ENCODE results near the gene DNAJC12.
"Not testable (repeated sequence)": the region's sequence is repeated elsewhere in the genome, so short reads cannot be mapped to it uniquely, and the experiment has no call there.

DNAJC12 gene

DNA sequence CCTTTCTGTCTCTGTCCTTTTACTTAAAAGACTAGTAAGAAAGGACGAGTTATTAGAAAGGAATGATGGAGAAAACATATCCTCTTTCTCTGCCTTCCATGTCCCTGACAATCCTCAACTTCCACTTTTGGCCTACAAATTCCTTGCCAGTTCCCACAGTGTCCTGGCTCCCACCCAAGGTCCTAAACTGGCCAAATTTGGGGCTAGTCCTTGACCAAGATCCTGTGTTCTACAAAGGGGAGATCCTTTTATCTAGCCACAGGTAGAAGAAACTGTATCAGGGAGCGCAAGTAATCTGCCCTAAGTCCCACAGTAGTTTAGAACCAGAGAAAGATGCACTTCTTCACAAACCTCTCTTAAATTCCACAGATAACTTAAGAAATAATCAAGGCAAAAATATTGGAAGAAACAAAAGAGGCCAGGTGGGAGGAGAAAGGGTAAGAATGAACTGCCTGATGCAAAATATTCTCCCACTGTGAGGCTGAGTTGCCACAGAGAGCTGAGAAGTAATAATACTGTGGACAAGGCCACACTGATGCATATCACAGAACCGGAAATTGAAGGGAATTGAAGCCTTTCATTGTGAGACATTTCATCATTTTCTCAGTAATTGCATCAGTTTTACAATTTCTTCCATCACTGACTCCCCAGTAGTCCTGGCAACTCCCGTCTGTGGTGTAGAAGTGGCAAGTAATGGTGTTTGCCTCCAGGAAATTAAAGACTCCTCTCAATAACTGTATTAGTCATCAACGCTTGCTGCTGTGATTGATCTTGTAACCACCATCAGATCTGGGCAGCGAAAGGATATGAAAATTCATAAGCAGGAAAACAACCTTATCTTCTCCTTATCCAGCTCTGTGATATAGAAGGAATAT is 47.2 kb downstream of the DNAJC12 start:
- DNase-seq: peak; percentile 31

DNA sequence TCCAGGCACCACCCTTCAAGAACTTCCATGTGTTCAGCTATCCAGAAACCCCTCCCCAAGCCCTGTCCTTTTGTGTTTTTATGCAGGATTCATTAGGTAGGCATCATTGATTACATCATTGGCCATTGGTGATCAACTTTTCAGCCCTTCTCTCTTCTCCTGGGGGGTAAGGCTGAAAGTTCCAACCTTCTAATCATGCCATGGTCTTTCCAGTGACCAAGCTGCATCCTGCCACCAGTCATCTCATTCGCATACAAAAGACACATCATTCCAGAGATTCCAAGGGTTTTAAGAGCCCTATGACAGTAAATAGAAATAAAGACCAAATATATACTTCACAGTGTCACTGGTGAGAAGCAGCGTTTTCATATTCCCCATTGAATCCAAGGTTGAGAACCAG is 48.2 kb downstream of the DNAJC12 start:
- no peak for DNase-seq

DNA sequence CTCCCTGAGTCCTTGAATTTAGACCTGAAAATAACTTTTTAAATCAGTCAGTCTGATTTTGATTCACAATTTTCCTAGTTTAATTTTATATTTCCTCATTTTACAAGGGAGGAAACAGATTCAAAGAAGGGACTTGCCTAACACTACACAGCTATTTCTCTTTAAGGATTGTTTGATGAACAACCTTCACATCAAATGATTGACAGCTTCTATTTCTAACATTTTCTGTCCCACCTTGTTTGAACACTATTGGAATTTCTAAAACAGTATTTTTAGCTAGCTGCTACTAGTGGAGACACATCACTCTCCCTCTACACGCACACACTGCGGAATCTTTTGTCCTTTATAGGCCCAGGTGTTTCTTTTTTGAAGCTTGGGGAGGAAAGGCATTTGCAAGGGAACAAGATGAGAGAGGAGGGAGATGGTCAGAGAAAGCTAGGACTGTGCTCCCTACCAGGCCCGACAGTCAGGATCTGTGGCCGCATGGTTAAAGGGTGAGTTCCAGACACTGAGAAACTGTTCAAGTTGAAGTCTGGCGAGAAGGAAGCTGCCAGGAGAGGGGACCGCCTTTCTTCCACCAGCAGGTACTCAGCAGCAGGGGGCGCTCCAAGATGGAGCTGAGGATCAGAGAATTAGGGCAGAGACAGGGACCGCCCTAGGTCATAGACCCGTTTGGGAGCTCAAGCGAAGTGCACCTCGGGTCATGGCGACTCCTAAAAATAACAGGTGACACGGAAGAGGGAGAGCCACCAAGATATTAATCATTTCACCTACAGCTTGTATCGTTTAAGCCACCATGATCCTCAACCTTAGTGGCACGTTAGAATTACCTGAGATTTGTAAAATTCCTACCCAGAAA is 49.7 kb downstream of the DNAJC12 start:
- peak; percentile 93 for DNase-seq

DNA sequence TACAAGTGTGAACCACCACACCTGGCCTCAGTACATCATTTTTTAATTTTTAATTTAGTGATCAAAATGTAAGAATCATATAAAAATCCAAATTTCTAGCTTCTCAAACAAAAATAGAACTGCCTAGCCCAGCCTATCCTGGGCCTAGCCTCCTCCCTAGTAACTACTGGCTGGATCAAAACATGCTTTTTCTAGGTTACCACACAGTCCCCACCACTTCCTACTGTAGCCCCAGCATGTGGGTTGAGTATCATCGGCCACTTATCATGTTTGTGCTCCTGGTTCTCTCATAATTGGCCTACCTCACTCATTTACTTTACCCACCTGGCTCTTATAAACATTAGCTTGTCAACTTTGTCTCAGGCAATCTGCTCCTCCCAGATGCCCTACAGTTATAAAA is 52.9 kb downstream of the DNAJC12 start:
- DNase-seq: no peak

DNA sequence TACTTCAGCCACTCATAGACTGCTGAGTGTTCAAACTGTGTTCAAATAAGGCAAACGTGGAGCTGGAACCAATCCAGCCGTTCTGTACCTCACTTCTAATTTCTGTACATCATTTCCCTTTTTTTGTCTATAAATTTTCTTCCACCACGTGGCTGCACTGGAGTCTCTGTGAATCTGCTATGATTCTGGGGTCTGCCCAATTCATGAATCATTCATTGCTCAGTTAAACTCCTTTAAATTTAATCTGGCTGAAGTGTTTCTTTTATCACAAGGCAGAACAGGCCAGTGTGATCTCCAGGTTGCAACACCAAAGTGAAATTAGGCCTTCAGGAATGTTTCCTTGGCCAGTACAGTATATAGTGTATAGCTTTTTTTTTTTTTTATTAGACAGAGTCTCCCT is 53.5 kb downstream of the DNAJC12 start:
- no peak for DNase-seq

DNA sequence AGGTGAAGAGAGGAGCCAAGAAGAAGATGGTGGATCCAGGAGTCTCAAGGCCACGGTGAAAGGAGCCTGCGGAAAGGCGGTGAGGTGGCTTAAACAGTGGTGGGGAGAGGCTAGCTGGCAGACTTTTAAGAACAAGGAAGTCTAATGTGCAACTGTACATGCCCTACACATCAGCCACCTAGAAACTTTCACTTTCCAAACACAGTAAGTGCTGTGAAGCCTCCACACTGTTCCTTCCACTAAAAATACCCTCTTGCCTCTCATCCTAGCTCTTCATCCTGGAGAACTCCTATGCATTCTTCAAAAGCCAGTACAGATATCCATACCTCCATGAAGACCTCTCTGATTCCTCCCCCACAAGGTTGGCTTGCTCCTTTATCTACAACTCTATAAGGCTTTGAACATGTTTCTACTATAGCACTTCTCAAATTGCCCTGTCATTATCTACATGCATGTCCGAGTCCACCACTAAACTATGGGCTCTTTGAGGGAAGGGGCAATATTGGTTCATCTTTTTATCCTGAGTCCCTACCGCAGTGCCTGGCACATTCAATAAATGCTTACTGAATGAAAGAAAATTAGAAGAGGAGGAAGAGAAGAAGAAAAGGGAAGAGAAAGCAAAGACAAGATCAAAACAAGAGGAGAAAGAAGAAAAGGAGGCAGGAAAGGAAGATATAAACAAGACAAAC is 54.2 kb downstream of the DNAJC12 start:
- no peak for DNase-seq

DNA sequence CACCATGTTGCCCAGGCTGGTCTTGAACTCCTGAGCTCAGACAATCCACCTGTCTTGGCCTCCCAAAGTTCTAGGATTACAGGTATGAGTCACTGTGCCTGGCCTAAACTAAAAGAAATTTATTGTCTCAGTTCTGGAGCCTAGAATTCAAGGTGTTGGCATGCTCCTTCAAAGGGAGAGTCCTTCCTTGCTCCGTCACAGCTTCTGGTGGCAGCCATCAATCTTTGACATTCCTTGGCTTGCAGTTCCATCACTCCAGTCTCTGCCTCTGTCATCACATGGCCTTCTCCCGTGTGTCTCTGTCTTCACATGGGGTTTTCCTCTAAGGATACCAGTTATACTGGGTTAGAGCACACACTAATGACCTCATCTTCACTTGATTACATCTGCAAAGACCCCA is 55.5 kb downstream of the DNAJC12 start:
- DNase-seq: no peak

DNA sequence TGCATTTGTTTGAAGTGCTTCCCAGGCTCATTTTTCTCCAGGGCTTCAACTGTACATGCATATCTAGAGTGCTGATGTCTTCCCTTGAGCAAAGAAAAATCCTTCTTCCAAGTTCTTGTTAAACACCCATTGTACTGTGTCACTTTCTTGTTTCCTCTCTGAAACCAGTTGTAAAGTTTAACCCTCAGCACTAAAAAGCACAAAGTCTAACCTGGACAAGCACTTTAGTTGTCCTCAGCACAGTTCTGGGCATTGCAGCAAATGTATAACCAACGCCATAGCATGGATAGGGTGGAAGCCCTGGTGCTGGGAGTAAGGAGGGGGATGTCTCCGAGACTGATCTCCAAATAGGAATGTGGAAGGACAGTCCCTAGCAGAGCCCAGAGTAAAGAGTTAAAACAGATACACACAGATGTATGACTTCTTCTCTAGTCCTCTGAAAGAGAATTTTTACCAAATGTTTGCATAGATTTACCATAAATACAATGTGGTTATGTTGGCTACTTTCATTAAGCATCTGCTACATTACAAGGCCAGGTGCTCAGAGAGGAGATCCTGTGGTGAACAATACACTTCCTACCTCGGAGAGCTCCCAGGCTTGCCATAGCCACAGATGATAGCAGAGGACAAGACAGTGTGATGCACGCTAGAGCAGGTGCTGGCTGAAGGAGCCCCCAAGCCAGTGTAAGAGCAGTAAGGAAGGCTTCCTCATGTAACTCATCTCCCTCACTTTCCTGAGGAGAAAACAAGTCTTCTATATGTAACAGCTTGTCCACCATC is 57.0 kb downstream of the DNAJC12 start:
- DNase-seq: no peak

DNA sequence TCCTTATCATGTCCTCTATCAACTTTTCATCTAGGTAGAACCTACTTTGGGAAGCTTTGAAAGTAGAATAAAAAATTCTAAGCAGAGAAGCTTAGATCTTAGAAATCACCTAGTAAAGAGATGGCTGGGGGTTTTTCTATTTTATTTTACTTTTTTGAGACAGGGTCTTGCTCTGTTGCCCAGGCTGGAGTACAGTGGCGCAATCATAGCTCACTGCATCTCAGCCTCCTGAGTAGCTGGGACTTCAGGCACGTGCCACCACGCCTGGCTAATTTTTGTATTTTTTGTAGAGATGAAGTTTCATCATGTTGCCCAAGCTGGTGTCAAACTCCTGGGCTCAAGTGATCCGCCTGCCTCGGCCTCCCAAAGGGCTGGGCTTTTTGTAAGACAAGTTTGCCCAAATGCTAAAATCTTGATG is 57.8 kb downstream of the DNAJC12 start:
- not testable (repeated sequence) for DNase-seq

DNA sequence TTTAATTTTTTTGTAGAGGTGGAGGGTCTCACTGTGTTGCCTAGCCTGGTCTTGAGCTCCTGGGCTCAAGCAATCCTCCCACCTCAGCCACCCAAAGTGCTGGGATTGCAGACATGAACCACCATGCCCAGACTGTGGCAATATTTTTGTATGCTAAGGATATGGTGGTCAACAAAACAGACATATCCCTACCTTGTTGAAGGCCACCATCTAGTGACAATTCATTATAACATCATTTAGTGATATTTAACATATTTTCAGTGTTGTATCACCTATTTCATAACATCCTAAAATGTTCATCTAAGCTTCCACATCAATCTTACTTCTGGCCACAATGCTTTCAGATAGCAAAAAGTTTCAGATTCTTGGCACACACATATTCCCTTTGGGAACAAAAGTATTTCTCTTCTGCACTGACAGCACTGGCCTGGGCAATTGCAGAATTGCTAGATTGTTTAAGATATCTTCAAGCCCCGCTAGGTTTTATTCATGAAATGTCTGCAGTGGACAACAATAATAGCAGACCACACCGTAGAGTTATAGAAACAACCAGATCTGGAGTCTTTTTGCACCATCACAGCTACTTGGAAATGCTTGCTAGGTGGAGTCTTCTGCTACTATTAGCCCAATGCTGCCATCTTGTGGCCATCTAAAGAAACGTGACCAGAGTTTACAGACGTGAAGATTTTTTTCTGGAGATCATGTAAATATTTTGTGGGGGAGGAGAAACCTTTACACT is 58.4 kb downstream of the DNAJC12 start:
- DNase-seq: peak; percentile 70

DNA sequence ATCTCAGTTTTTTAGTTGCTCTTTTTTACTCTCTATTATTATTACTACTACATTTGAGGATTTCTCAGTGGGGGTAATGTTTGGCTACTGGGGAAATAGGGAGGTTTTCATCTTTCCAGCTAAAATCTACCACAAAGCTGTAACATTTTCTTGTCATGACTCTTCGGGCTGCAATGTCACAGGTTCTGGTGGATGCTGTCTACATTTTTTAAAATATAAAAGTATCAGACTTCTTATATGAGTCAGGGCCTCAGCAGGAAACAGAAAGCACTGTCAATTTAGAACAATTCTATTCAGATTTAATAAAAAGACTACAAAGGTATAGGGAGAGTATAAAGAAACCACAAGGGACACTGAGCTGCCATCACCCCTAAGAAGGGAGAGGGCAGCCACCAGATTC is 61.6 kb downstream of the DNAJC12 start:
- no peak for DNase-seq

DNA sequence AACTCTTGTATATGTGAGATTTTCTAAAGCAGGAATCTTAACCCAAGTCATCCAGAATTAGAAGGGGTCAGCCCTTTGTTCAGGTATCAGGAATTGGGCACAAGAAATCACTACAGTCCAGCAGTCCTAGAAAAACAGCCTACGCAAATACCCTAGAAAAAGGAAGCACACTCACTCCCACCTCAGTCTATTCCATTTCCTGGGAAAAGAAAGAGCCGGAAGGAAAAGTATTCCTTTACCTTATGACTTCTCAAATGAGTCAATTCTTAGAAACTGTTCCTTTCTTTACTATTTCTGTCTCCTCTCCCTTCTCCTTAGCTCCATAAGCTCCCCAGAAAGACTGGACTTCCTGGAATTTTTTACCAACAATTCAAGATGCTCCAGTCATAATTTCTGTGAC is 62.7 kb downstream of the DNAJC12 start:
- no peak for DNase-seq

DNA sequence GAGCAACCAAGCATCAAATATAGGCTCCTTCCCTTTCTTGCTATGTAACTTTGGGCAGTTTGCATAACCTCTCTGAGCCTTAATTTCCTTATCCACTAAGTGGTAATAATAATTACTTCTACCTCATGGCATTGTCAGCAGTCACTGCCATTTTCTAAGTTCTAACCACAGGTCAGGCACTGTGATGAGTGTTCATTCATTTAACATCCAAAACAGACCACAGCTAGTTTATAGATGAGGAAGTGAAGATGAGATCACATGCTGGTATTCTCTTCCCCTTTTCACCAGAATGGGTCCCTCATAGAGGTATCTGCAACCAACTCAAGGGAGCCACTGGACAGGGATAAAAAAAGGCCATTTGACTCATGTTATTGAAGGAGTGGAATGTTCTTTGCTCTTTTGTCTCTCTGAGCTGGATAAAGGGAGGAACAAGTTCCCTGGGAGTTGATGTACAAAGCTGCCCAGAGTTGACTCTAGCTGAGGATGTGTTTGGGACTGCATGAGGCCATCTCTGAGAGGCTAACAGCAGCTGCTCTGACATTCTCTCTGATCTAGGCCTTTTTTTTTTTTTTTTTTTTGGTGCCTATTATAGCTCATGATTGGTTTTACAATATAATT is 65.0 kb downstream of the DNAJC12 start:
- DNase-seq: no peak

DNA sequence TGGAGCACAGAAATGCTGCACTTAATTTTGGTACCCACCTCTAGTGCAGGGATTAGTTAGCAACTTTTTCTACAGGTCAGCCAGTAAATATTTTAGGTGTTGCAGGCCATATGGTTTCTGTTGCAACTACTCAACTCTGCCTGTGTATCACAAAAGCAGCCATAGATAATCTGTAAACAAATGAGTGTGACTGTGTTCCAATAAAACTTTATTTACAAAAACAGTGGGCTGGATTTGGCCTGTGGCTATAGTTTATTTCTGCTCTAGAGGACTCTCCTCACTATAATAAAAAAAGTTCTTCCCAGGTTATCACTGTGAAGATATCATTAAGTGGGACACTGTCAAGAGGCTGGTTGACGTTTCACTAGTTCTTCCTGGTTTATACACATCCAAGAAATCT is 65.8 kb downstream of the DNAJC12 start:
- DNase-seq: no peak

DNA sequence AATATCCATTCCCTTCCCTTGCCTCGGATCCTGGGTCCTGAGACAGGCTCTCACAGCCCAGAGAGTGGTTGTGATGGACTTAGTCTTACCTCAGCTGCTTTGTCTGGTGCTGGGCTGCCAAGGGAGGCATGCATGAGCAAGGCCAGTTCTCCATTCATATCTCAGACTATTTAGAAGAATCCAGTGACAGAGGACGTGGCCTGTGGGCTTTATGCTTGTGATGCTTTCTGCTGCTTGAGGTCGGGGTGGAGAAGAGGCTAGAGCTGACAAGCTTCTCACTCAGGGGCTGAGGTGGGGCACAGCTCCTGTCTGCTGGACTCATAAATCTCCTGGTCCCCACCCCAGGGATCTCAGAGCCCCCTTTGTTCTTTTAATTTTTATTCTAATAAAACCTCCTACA is 66.8 kb downstream of the DNAJC12 start:
- DNase-seq: no peak

DNA sequence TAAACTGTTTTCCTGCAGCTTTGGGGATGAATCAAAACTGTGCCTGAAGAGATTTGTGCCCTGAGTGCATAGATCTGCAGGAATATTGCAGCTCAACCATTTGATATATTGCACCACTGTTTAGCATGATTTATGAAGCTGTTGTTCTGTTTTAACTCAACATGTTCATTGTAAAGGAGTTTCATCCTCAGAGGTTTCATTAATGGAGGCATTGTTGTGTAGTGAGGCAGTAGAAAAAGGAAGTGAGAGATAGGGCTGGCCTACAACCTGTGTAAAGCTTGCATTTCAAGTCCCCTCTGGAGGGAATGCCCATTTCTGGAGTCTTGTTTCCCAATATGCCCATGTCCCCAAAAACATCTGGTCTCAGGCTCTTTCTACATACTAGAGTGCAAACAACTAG is 67.5 kb downstream of the DNAJC12 start:
- no peak for DNase-seq

DNA sequence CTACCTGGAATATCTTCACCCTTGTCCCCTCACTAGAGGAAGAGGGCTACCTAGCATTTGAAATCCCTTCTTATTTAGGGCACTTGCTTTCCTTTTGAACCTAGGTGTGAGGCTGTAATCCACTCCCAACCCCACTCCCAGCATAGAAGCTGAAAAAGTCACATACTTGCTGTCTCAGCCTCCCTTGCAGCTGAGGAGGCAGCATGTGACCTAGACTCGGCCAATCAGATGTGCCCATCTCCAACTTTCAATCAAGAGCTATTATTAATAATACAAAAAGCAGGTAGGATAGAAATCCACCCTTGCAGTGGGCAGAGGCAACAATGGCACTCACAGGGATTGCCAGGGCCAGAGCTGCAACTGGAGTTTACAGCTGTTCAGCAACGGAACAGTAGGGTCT is 70.7 kb downstream of the DNAJC12 start:
- no peak for DNase-seq

DNA sequence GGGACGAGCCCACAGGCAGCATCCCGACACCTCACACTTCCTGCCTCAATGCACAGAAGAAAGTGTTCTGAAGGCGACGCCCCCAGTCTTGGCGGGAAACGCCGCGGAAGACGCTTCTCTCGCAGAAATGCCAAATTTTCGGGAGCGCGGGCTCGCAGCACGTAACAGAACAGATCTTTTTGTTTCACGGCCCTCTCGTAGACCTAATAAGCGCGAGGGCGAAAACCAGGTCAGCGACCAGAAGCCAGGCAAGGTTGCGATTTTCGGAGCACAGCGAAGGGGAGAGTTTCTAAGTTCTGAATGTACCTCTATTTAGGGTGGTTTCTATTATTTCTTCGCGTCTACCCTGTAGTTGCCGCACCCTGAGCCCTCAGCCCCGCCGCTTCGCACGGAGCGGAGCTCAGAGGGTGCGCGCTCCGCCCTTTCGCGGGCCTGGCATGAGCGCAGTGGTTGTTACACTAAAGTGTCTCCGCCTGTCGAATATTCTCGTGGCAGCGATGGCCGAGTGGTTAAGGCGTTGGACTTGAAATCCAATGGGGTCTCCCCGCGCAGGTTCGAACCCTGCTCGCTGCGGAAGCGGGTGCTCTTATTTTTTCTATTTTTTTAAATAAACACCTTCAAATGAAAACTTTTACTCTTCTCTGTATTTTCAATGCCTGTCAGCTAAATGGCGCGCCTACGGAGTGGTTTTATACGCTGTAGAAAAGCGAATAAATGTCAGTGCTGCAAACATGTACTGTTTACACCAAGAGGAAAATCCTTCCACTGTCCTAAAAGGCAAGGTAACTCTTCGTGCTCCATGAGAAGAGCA is 73.8 kb downstream of the DNAJC12 start:
- peak; percentile 99 for DNase-seq

DNA sequence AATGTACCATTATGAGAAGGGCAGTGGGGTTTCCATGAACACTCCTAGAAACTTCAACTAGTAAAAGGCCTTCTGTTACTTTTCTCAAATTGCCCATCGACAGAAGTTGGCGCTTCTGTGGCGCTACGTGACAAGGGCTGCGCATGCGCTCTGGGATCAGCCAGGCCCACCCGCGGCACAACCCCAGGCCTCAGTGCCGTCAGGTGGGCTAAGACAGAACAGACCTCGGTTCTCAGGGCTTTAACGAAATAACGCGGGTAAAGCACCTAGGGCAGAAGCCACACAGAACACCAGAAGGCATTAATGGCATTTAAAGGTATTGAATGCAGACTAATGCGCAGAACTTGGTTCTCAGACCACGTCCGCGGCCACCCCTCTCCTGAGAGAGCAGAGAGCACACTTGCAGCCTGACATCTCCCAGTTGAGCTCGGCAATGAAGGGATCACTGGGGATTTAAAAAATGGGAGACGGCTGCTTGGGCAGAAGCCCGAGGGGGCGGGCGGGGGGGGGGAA is 74.4 kb downstream of the DNAJC12 start:
- peak; percentile 85 for DNase-seq

DNA sequence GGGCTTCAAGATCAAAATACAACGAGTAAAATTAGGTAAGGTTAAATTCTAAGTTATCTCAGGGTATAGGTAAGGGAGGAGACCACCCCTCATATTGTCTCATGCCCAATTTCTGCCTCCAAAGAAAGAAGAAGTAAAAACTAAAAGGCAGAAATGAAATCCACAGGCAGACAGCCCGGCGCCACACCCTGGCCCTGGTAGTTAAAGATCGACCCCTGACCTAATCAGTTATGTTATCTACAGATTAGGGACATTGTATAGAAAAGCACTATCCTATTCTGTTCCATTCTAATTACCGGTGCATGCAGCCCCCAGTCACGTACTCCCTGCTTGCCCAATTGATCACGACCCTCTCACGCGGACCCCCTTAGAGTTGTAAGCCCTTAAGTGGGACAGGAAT is 75.4 kb downstream of the DNAJC12 start:
- DNase-seq: not testable (repeated sequence)

Data from stimulated activated CD8-positive, alpha-beta memory T cell treated with anti-CD3 and anti-CD28 coated beads, Interleukin-4, amount 100 ng/mL, for 48 hours (primary cell).